SK-N-SH (cell line): ENCODE results near the gene OSBPL8.

Experiments
- CTCF ChIP-seq: fragments of 200-600 bp; sonication (generic); IDR thresholded peaks from 2 replicates; pipeline ENCODE4 v1.6.1; 2017; ENCODE audit warnings: antibody characterized with exemption, mild to moderate bottlenecking, moderate library complexity
- GATA2 ChIP-seq: sonication (generic); formaldehyde crosslinking; IDR thresholded peaks from 2 replicates; pipeline ENCODE4 v1.5.0; 2020; ENCODE audit warnings: mild to moderate bottlenecking, missing genetic modification reagents
- MXI1 ChIP-seq: IDR thresholded peaks from 2 replicates; pipeline ENCODE4 v1.6.1; 2012; ENCODE audit warnings: mild to moderate bottlenecking, low read depth, low read length, improper control_type of control experiment
- POLR2AphosphoS5 ChIP-seq: IDR thresholded peaks from 2 replicates; pipeline ENCODE4 v1.6.1; 2012; ENCODE audit warnings: low read depth, low read length
- RCOR1 ChIP-seq: fragments of 150-350 bp; IDR thresholded peaks from 2 replicates; pipeline ENCODE4 v1.6.1; 2017; ENCODE audit warnings: antibody characterized with exemption, low read length
- SMC3 ChIP-seq: IDR thresholded peaks from 2 replicates; pipeline ENCODE4 v1.6.1; 2012; ENCODE audit warnings: low read depth, low read length, improper control_type of control experiment

- TF ChIP-seq MXI1 (no peak), SMC3 (no peak), RCOR1 (no peak), POLR2AphosphoS5 (no peak), GATA2 (CRISPR knock-in tag) (no peak), CTCF (no peak)
Measured at GRCh38 chr12:76313299-76313698, 246.3 kb downstream of the OSBPL8 start.
